Measurements from ENCODE around the gene IRF2BP1. TPM values are rescaled to one million over a fixed set of nuclear protein-coding genes. Genes with fewer than 3 reads are reported as not detected.
A peak's percentile ranks its signal among the peaks of the same experiment; 100 is the strongest.

Gene IRF2BP1
- total and polyA plus RNA-seq, 2 of the 13 experiments (the other 11 are each of a cell fraction or from before 2014, with no cell fraction given), result 4.3 to 14.3 TPM

- intact Hi-C loops (cut with micrococcal nuclease; ENCODE audit: unreplicated experiment) (loop anchor here (1.0 kb wide), 2 partner anchors 21 to 67 kb away; partner anchors contain the start of gene SYMPK), in situ Hi-C loops (cut with HindIII; ENCODE audit: extremely low pct_ligation_motif_present, low pct_unique_long_range_greater_than_20kb) (no loop called here)
- no peaks in the 10 kb centered on the region for H3K36me3 ChIP-seq (replicated peaks in 1 of 2; ENCODE audit: control insufficient read depth in 1 of 2, insufficient read depth in 2 of 2, low read length in 2 of 2)
- H3K27ac ChIP-seq (ENCODE audit: extremely low read length, insufficient read depth, low read length), result no peak overlapping the region
- CTCF ChIA-PET (ENCODE audit: low intra/inter-chr PET ratio, low total read pairs), result interaction anchor here (1.2 to 5.3 kb wide), 7 partner anchors 10 to 133 kb away, joined by 4 to 263 read pairs (median 5); partner anchors contain the start of genes FOXA3, MYPOP and SYMPK
- H4K20me1 ChIP-seq (ENCODE audit: insufficient read depth, low read length), result no peaks in the 10 kb centered on the region
- peaks cover 15% of the 10 kb centered on the region for H3K79me2 ChIP-seq (ENCODE audit: insufficient read depth, low read length)
- BruUV-seq (replicated peaks), result no TSS peak
- POLR2A ChIA-PET, result interaction anchor here (1.3 to 10.3 kb wide), 5 partner anchors 8 to 67 kb away, joined by 4 to 388 read pairs (median 12); partner anchors contain the start of genes FOXA3, MYPOP and SYMPK
- H2AFZ ChIP-seq (ENCODE audit: low read length), result no peak overlapping the region
- peaks cover 54% of the 10 kb centered on the region for H3K4me1 ChIP-seq (ENCODE audit: insufficient read depth, low read length)
- H3K27me3 ChIP-seq (ENCODE audit: control insufficient read depth in 1 of 2, insufficient read depth in 2 of 2, low read length in 2 of 2), result no peaks in the 10 kb centered on the region
- H3K9ac ChIP-seq (ENCODE audit: insufficient read depth, low read depth, low read length), result peak overlapping the region; percentile 46; the same call in 1 of the 2 replicates
- ATAC-seq, result no peak
- peak overlapping the region in 2 of 3 experiments; percentile 24 to 80; a peak in 2 of 6 replicates for H3K4me3 ChIP-seq (replicated peaks in 1 of 3; ENCODE audit: insufficient read depth in 1 of 3, low read depth in 2 of 3, low read length in 3 of 3)
- peak overlapping the region; percentile 84 for H3K4me2 ChIP-seq (ENCODE audit: low read depth, low read length)
- DNase-seq (ENCODE audit: low spot score), result no peak
- no peaks in the 10 kb centered on the region for H3K9me3 ChIP-seq (ENCODE audit: low read length)
- WGBS (ENCODE audit: low lambda C conversion rate), result 94% methylated on average over 17 of the region's 57 CpGs
- FAIRE-seq, result no peak
- TF ChIP-seq ZBTB21 (CRISPR knock-in tag; IDR thresholded peaks at IDR 0.05) (no peak), FIP1L1 (IDR thresholded peaks at IDR 0.05; ENCODE audit: borderline replicate concordance, insufficient read depth, low read depth, low read length) (no peak), ZNF713 (CRISPR knock-in tag; IDR thresholded peaks at IDR 0.05) (no peak), ZNF432 (CRISPR knock-in tag; IDR thresholded peaks at IDR 0.05; ENCODE audit: borderline replicate concordance) (no peak), ZBTB7B (CRISPR knock-in tag; IDR thresholded peaks at IDR 0.05) (no peak), ZNF563 (CRISPR knock-in tag; IDR thresholded peaks at IDR 0.05) (no peak), SAP130 (CRISPR knock-in tag; IDR thresholded peaks at IDR 0.05; ENCODE audit: low read depth) (no peak), HOXA9 (CRISPR knock-in tag; IDR thresholded peaks at IDR 0.05; ENCODE audit: borderline replicate concordance) (no peak), SCMH1 (CRISPR knock-in tag; IDR thresholded peaks at IDR 0.05; ENCODE audit: borderline replicate concordance) (no peak), SKI (IDR thresholded peaks at IDR 0.05; ENCODE audit: partially characterized antibody) (no peak), AGO2 (optimal IDR thresholded peaks at IDR 0.05; ENCODE audit: low read depth, low read length) (peak; percentile 85), STAT5B (CRISPR knock-in tag; IDR thresholded peaks at IDR 0.05) (no peak), EED (CRISPR knock-in tag; IDR thresholded peaks at IDR 0.05) (no peak), ZFAT (CRISPR knock-in tag; conservative IDR thresholded peaks at IDR 0.05) (no peak), MAX (IDR thresholded peaks at IDR 0.05) (no peak)
- TF ChIP-seq, protein P1, sequence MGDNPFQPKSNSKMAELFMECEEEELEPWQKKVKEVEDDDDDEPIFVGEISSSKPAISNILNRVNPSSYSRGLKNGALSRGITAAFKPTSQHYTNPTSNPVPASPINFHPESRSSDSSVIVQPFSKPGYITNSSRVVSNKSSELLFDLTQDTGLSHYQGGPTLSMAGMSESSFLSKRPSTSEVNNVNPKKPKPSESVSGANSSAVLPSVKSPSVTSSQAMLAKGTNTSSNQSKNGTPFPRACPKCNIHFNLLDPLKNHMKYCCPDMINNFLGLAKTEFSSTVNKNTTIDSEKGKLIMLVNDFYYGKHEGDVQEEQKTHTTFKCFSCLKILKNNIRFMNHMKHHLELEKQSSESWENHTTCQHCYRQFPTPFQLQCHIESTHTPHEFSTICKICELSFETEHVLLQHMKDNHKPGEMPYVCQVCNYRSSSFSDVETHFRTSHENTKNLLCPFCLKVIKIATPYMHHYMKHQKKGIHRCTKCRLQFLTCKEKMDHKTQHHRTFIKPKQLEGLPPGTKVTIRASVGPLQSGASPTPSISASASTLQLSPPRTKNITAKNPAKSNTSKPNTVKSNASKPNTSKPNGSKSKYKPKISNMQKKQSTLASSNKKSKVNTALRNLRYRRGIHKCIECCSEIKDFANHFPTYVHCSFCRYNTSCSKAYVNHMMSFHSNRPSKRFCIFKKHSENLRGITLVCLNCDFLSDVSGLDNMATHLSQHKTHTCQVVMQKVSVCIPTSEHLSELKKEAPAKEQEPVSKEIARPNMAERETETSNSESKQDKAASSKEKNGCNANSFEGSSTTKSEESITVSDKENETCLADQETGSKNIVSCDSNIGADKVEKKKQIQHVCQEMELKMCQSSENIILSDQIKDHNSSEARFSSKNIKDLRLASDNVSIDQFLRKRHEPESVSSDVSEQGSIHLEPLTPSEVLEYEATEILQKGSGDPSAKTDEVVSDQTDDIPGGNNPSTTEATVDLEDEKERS (CRISPR knock-in tag; IDR thresholded peaks at IDR 0.05), result no peak
- TF ChIP-seq, protein P2, sequence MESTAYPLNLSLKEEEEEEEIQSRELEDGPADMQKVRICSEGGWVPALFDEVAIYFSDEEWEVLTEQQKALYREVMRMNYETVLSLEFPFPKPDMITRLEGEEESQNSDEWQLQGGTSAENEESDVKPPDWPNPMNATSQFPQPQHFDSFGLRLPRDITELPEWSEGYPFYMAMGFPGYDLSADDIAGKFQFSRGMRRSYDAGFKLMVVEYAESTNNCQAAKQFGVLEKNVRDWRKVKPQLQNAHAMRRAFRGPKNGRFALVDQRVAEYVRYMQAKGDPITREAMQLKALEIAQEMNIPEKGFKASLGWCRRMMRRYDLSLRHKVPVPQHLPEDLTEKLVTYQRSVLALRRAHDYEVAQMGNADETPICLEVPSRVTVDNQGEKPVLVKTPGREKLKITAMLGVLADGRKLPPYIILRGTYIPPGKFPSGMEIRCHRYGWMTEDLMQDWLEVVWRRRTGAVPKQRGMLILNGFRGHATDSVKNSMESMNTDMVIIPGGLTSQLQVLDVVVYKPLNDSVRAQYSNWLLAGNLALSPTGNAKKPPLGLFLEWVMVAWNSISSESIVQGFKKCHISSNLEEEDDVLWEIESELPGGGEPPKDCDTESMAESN (CRISPR knock-in tag; conservative IDR thresholded peaks at IDR 0.05), result no peak
Measured at GRCh38 chr19:45883881-45884681, 1.9 kb downstream of the IRF2BP1 start.

Measured in HepG2 (cell line).